HepG2 (cell line): Measurements from ENCODE around the gene INHA. TPM values are rescaled to one million over a fixed set of nuclear protein-coding genes. Genes with fewer than 3 reads are reported as not detected.

Experiments used
- BCL6 ChIP-seq: IDR thresholded peaks from 2 replicates; pipeline ENCODE4 v1.6.1; 2016; ENCODE audit warnings: missing genetic modification reagents, missing compliant biosample characterization
- KAT7 ChIP-seq: IDR thresholded peaks from 2 replicates; pipeline ENCODE4 v1.6.1; 2018; ENCODE audit warnings: borderline replicate concordance, missing compliant biosample characterization
- MTF2 ChIP-seq: sonication (generic); formaldehyde crosslinking; IDR thresholded peaks from 2 replicates; pipeline ENCODE4 v1.5.0; 2020; ENCODE audit warnings: missing genetic modification reagents, borderline replicate concordance
- NAIF1 ChIP-seq: sonication (generic); formaldehyde crosslinking; IDR thresholded peaks from 2 replicates; pipeline ENCODE4 v1.5.0; 2020; ENCODE audit warnings: mild to moderate bottlenecking, missing genetic modification reagents, borderline replicate concordance
- ZFX ChIP-seq: sonication (generic); formaldehyde crosslinking; IDR thresholded peaks from 2 replicates; pipeline ENCODE4 v1.4.0; 2020; ENCODE audit warnings: mild to moderate bottlenecking, low read depth, missing genetic modification reagents, moderate library complexity
- ZNF205 ChIP-seq: IDR thresholded peaks from 2 replicates; pipeline ENCODE4 v1.6.1; 2018; ENCODE audit warnings: missing biosample characterization, missing genetic modification reagents
- ZNF543 ChIP-seq: sonication (generic); formaldehyde crosslinking; IDR thresholded peaks from 2 replicates; pipeline ENCODE4 v1.4.0; 2020; ENCODE audit warnings: mild to moderate bottlenecking, missing genetic modification reagents
- ZNF563 ChIP-seq: sonication (generic); formaldehyde crosslinking; IDR thresholded peaks from 2 replicates; pipeline ENCODE4 v1.8.0; 2022; ENCODE audit warnings: mild to moderate bottlenecking, moderate library complexity, missing genetic modification reagents
- ZNF674 ChIP-seq: sonication (generic); formaldehyde crosslinking; IDR thresholded peaks from 2 replicates; pipeline ENCODE4 v1.5.0; 2020; ENCODE audit warnings: low read depth, mild to moderate bottlenecking, missing genetic modification reagents
- polyA plus RNA-seq, 8 experiments: library from polyadenylated mRNA; depleted of rRNA in 3 of 8; stranded (reverse) in 7 of 8; unstranded in 1 of 8; fragments of >200 nt; fragmentation: Illumina TruSeq in 4 of 8; extraction: Trizol in 4 of 8; gene quantifications; 2 replicates each; pipeline versions ENCODE4 v1.2.1 to v1.2.3, GENCODE V29; 2011 to 2016; ENCODE audit warnings: low read depth in 4 of 8, missing spikeins in 1 of 8, mixed read lengths in 1 of 8; ENCODE audit not compliant: insufficient read depth in 1 of 8
- total RNA-seq, 5 experiments: library from RNA; depleted of rRNA; stranded (reverse); fragments of >200 nt; fragmentation: Illumina TruSeq; extraction: Trizol; gene quantifications; 2 replicates each; pipeline ENCODE4 v1.2.3, GENCODE V29; 2016; ENCODE audit warnings: low read depth in 1 of 5
- TF ChIP-seq, protein P1 (sequence below): sonication (generic); formaldehyde crosslinking; IDR thresholded peaks from 2 replicates; pipeline ENCODE4 v1.4.0; 2020; ENCODE audit warnings: missing genetic modification reagents, borderline replicate concordance
- TF ChIP-seq, protein P2 (sequence below), 2 experiments: IDR thresholded peaks; 2 replicates each; pipeline ENCODE4 v1.6.1; 2011 to 2012; ENCODE audit warnings: low read length in 2 of 2, borderline replicate concordance in 1 of 2, low read depth in 1 of 2, mild to moderate bottlenecking in 1 of 2, moderate library complexity in 1 of 2
- TF ChIP-seq, protein P3 (sequence below): sonication (generic); formaldehyde crosslinking; conservative IDR thresholded peaks from 2 replicates; pipeline ENCODE4 v1.4.0; 2020; ENCODE audit warnings: missing genetic modification reagents
- TF ChIP-seq, protein P4 (sequence below): sonication (generic); formaldehyde crosslinking; IDR thresholded peaks from 2 replicates; pipeline ENCODE4 v1.8.0; 2022; ENCODE audit warnings: mild to moderate bottlenecking, missing genetic modification reagents, borderline replicate concordance

The INHA gene
- total and polyA plus RNA-seq, 2 of the 13 experiments (the other 11 are each of a cell fraction or from before 2014, with no cell fraction given), result 4.1 to 15.2 TPM

DNA sequence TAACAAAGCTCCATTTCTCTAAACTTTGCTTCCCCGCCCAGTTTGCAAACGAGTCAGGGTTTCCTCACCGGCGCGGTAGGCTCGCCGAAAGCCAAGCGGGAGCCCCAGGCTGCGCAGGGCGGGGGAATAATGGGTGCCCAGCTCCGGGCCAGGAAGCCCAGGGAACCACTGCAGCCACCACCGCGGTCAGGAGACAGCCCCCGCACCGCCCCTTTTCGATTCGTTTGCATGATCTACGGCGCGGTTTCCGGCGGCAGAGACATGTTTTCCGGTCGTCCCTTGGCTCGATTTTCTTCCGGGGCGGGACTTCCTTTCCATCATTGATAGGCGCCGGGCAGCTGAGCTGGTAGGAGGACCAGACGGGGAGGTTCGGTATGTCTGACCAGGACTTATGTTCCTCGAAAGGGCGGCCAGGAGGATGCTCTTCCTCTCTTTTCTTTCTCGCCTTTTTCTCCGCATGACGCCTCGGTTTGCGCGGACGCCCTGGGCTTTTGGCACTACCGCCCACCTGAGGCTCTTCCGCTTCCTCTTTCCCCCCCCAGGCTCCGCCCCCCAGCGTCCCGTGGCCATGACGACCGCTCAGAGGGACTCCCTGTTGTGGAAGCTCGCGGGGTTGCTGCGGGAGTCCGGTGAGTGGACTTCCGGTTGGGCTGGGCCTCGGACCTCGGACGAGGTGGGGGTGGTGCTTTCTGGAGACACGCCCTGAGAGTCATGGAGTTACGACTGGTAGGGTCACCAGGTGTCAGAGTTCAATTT lies 25.6 kb downstream of the INHA start, which contains the start of gene STK11IP (continued):
- TF ChIP-seq, protein P1, sequence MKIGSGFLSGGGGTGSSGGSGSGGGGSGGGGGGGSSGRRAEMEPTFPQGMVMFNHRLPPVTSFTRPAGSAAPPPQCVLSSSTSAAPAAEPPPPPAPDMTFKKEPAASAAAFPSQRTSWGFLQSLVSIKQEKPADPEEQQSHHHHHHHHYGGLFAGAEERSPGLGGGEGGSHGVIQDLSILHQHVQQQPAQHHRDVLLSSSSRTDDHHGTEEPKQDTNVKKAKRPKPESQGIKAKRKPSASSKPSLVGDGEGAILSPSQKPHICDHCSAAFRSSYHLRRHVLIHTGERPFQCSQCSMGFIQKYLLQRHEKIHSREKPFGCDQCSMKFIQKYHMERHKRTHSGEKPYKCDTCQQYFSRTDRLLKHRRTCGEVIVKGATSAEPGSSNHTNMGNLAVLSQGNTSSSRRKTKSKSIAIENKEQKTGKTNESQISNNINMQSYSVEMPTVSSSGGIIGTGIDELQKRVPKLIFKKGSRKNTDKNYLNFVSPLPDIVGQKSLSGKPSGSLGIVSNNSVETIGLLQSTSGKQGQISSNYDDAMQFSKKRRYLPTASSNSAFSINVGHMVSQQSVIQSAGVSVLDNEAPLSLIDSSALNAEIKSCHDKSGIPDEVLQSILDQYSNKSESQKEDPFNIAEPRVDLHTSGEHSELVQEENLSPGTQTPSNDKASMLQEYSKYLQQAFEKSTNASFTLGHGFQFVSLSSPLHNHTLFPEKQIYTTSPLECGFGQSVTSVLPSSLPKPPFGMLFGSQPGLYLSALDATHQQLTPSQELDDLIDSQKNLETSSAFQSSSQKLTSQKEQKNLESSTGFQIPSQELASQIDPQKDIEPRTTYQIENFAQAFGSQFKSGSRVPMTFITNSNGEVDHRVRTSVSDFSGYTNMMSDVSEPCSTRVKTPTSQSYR (CRISPR knock-in tag), result peak; percentile 87; the same call in 1 of the 2 replicates
- TF ChIP-seq, protein P2, sequence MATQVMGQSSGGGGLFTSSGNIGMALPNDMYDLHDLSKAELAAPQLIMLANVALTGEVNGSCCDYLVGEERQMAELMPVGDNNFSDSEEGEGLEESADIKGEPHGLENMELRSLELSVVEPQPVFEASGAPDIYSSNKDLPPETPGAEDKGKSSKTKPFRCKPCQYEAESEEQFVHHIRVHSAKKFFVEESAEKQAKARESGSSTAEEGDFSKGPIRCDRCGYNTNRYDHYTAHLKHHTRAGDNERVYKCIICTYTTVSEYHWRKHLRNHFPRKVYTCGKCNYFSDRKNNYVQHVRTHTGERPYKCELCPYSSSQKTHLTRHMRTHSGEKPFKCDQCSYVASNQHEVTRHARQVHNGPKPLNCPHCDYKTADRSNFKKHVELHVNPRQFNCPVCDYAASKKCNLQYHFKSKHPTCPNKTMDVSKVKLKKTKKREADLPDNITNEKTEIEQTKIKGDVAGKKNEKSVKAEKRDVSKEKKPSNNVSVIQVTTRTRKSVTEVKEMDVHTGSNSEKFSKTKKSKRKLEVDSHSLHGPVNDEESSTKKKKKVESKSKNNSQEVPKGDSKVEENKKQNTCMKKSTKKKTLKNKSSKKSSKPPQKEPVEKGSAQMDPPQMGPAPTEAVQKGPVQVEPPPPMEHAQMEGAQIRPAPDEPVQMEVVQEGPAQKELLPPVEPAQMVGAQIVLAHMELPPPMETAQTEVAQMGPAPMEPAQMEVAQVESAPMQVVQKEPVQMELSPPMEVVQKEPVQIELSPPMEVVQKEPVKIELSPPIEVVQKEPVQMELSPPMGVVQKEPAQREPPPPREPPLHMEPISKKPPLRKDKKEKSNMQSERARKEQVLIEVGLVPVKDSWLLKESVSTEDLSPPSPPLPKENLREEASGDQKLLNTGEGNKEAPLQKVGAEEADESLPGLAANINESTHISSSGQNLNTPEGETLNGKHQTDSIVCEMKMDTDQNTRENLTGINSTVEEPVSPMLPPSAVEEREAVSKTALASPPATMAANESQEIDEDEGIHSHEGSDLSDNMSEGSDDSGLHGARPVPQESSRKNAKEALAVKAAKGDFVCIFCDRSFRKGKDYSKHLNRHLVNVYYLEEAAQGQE (IDR thresholded peaks at IDR 0.05; ENCODE audit: borderline replicate concordance in 1 of 2, low read depth in 1 of 2, low read length in 2 of 2), result peak in 1 of 2 experiments; percentile 81; a peak in 3 of 4 replicates
- TF ChIP-seq ZNF563 (CRISPR knock-in tag), result peak; percentile 94
- peak; percentile 75; the same call in 1 of the 2 replicates for TF ChIP-seq NAIF1 (CRISPR knock-in tag)
- TF ChIP-seq, protein P3, sequence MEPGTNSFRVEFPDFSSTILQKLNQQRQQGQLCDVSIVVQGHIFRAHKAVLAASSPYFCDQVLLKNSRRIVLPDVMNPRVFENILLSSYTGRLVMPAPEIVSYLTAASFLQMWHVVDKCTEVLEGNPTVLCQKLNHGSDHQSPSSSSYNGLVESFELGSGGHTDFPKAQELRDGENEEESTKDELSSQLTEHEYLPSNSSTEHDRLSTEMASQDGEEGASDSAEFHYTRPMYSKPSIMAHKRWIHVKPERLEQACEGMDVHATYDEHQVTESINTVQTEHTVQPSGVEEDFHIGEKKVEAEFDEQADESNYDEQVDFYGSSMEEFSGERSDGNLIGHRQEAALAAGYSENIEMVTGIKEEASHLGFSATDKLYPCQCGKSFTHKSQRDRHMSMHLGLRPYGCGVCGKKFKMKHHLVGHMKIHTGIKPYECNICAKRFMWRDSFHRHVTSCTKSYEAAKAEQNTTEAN (CRISPR knock-in tag), result no peak
- TF ChIP-seq MTF2 (CRISPR knock-in tag), result no peak
- peak; percentile 75; the same call in 1 of the 2 replicates for TF ChIP-seq ZNF674 (CRISPR knock-in tag)
- TF ChIP-seq, protein P4, sequence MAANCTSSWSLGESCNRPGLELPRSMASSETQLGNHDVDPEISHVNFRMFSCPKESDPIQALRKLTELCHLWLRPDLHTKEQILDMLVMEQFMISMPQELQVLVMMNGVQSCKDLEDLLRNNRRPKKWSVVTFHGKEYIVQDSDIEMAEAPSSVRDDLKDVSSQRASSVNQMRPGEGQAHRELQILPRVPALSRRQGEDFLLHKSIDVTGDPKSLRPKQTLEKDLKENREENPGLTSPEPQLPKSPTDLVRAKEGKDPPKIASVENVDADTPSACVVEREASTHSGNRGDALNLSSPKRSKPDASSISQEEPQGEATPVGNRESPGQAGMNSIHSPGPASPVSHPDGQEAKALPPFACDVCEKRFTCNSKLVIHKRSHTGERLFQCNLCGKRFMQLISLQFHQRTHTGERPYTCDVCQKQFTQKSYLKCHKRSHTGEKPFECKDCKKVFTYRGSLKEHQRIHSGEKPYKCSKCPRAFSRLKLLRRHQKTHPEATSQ (CRISPR knock-in tag), result no peak; the same call in 1 of the 2 replicates
- TF ChIP-seq KAT7, result peak; percentile 95; the same call in 1 of the 2 replicates
- TF ChIP-seq BCL6, result peak; percentile 57
- TF ChIP-seq ZNF543 (CRISPR knock-in tag), result peak; percentile 76; the same call in 1 of the 2 replicates
- TF ChIP-seq ZNF205, result peak; percentile 35; the same call in 1 of the 2 replicates
- peak; percentile 60 for TF ChIP-seq ZFX (CRISPR knock-in tag)
